ENCODE measurements around the gene MRPL30.

DNA sequence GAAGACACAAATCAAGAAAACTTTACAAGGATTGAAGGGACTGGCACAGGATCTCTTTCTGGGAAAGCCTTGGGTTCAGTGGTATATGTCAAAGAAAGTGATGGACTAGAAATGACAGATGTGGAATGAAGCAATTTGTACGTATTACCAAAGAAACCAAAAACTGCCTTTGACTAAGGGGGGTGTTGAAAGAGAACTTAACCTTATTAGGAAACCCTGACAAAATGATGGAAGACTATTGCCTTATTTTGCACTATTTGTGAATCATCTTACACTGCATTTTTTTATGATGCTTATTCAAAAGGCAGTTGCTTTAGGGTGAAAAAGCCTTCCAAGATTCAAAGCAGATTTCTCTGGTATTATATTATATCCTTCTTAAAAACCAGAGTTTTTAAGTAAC is 30.3 kb upstream of the MRPL30 start:
- TF ChIP-seq, protein P1, sequence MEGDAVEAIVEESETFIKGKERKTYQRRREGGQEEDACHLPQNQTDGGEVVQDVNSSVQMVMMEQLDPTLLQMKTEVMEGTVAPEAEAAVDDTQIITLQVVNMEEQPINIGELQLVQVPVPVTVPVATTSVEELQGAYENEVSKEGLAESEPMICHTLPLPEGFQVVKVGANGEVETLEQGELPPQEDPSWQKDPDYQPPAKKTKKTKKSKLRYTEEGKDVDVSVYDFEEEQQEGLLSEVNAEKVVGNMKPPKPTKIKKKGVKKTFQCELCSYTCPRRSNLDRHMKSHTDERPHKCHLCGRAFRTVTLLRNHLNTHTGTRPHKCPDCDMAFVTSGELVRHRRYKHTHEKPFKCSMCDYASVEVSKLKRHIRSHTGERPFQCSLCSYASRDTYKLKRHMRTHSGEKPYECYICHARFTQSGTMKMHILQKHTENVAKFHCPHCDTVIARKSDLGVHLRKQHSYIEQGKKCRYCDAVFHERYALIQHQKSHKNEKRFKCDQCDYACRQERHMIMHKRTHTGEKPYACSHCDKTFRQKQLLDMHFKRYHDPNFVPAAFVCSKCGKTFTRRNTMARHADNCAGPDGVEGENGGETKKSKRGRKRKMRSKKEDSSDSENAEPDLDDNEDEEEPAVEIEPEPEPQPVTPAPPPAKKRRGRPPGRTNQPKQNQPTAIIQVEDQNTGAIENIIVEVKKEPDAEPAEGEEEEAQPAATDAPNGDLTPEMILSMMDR (IDR thresholded peaks at IDR 0.05; ENCODE audit: insufficient read depth, low read depth, low read length): no peak
- no peak for TF ChIP-seq EZH2 (IDR thresholded peaks at IDR 0.05; ENCODE audit: insufficient read depth, low read length)

Measured in astrocyte (in vitro differentiated cells and primary cell).